Measurements from ENCODE around the gene SLC5A4.
"Not testable (repeated sequence)": the region's sequence is repeated elsewhere in the genome, so short reads cannot be mapped to it uniquely, and the experiment has no call there.

Gene SLC5A4

GRCh38 chr22:32265882-32266767, 11.0 kb upstream of the SLC5A4 start:
- TF ChIP-seq CTCF (conservative IDR thresholded peaks at IDR 0.05), result peak; percentile 92
- no peak for TF ChIP-seq ZFX (IDR thresholded peaks at IDR 0.05)

DNA sequence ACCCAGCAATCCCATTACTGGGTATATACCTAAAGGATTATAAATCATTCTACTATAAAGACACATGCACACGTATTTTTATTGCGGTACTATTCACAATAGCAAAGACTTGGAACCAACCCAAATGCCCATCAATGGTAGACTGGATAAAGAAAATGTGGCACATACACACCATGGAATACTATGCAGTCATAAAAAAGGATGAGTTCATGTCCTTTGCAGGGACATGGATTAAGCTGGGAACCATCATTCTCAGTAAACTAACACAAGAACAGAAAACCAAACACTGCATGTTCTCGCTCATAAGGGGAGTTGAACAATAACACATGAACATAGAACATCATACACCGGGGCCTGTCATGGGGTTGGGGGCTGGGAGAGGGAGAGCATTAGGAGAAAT, 8.5 kb upstream of the SLC5A4 start:
- H3K27ac ChIP-seq, result not testable (repeated sequence)

More at GRCh38 chr22:32265882-32266767, 11.0 kb upstream of the SLC5A4 start:
- no peak overlapping the region for H3K27ac ChIP-seq

GRCh38 chr22:32261306-32261705, 6.2 kb upstream of the SLC5A4 start:
- TF ChIP-seq ZFX (IDR thresholded peaks at IDR 0.05) (no peak), CTCF (conservative IDR thresholded peaks at IDR 0.05) (no peak)

DNA sequence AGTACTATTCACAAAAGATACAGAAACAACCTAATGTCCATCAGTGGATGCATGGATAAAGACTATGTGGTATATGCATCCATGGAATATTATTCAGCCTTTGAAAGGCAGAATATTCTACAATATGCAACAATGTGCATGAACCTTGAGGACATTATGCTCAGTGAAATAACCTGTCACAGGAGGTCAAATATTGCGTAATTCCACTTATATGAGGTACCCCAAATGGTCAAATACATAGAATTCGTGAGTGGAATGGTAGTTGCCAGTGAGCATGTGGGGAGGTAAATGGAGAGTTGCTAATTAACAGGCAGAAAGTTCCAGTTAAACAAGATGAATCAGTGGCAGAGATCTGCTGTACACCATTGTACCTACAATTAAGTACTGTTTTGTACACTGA, 3.6 kb upstream of the SLC5A4 start:
- TF ChIP-seq CTCF (conservative IDR thresholded peaks at IDR 0.05), result no peak
- TF ChIP-seq ZFX (IDR thresholded peaks at IDR 0.05), result no peak
- no peak overlapping the region for H3K27ac ChIP-seq

More at GRCh38 chr22:32261306-32261705, 6.2 kb upstream of the SLC5A4 start:
- no peak overlapping the region for H3K27ac ChIP-seq

GRCh38 chr22:32255726-32256125, 579 bp upstream of the SLC5A4 start:
- TF ChIP-seq CTCF (conservative IDR thresholded peaks at IDR 0.05), result no peak
- TF ChIP-seq ZFX (IDR thresholded peaks at IDR 0.05), result no peak
- H3K27ac ChIP-seq, result no peak overlapping the region

DNA sequence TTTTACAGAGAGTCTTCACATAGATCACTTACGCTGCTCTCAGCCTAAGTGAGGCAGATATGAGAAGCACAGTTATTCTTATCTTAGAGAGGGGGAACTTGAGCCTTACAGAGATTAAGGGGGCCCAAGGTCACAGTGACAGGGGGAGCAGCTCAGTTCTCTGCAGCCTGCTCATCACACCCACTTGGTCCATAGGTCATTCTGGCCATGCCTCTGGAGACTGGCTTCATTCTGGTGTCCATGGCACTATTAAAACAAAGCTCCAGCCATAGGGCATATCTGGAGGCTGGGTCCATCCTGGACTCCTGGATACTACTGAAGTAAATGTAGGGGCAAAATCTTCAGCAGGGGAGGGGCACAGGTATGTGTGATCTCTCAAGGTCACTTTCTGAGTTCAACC, 5.9 kb downstream of the SLC5A4 start:
- H3K27ac ChIP-seq, result no peak overlapping the region
- TF ChIP-seq CTCF (conservative IDR thresholded peaks at IDR 0.05) (no peak), ZFX (IDR thresholded peaks at IDR 0.05) (no peak)

DNA sequence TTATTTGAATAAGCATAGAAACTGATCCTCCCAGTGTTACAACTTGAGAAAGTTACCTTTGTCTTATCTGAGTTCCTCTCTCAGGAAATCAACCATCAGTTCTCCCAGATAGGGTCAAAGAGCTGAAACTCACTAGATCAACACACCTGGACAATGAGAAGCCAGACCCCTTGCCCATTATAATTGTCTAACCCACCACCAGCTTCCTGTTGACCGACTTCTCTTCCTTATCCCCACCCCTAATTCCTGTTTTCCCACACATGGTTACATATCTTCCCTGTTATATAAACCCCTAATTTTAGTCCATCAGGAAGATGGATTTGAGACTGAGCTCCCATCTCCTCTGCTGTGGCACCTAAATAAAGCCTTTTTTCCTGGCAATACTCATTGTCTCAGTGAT, 6.9 kb downstream of the SLC5A4 start:
- TF ChIP-seq CTCF (conservative IDR thresholded peaks at IDR 0.05) (no peak), ZFX (IDR thresholded peaks at IDR 0.05) (no peak)
- no peak overlapping the region; the same call in 1 of the 2 replicates for H3K27ac ChIP-seq

GRCh38 chr22:32246166-32246565, 9.0 kb downstream of the SLC5A4 start:
- TF ChIP-seq ZFX (IDR thresholded peaks at IDR 0.05), result no peak
- TF ChIP-seq CTCF (conservative IDR thresholded peaks at IDR 0.05), result no peak
- no peak overlapping the region for H3K27ac ChIP-seq
